HG02970 (cell line): ENCODE measurements around the gene KCNAB2.

Experiments
- ATAC-seq: cut with Tn5 transposase; IDR thresholded peaks from one replicate; pipeline ENCODE4 v1.9.1; 2021; ENCODE audit warnings: mild to moderate bottlenecking, moderate library complexity, moderate number of reproducible peaks; ENCODE audit not compliant: unreplicated experiment, low FRiP score

KCNAB2 gene

DNA sequence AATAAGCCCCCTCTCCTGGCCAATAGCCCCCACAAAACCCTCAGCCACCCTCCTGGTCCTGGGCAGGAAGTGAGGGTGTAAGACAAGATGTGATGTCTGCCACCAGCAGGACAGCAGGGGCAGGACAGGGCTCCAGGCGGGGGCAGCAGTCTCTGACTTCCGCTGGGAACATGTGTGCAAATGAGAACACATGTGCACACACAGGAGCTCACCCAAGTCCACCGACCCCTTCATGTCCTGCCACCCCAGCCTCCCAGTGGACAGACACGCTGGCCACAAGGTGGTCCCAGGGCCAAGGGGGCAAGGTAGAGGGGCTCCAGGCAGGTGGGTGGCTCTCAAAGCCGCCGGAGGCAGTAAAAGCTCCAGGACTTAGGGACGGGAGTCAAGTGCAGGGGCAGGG, 60.1 kb downstream of the KCNAB2 start:
- no peak for ATAC-seq

DNA sequence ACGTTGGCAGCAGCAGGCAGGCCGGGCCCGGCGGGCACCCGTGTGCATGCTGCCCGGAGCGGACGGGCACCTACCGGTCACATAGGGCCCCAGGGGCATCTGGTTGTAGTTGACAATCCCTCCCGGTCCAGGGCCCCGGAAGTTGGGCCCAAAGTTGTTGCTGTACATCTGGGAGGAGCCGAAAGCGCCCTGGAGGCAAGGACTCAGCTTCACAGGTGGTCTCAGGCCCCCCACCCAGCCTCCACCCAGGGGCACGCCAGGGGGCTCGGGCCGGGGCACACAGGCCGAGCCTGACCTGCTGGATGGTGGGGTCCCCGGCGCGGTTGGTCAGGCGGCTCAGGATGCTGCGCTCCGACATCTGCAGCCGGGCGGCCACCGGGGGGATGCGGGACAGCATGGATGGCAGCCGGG, 60.6 kb downstream of the KCNAB2 start:
- no peak for ATAC-seq

DNA sequence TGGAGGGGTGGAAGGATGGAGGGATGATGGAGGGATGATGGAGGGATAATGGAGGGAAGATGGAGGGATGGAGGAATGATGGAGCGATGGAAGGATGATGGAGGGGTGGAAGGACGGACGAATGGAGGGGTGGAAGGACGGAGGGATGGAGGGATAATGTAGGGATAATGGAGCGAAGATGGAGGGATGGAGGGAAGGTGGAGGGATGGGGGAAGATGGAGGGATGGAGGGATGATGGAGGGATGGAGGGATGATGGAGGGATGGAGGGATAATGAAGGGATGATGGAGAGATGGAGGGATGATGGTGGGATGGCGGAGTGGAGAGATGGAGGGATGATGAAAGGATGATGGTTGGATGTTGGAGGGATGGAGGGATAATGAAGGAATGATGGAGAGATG, 61.3 kb downstream of the KCNAB2 start:
- ATAC-seq, result no peak

DNA sequence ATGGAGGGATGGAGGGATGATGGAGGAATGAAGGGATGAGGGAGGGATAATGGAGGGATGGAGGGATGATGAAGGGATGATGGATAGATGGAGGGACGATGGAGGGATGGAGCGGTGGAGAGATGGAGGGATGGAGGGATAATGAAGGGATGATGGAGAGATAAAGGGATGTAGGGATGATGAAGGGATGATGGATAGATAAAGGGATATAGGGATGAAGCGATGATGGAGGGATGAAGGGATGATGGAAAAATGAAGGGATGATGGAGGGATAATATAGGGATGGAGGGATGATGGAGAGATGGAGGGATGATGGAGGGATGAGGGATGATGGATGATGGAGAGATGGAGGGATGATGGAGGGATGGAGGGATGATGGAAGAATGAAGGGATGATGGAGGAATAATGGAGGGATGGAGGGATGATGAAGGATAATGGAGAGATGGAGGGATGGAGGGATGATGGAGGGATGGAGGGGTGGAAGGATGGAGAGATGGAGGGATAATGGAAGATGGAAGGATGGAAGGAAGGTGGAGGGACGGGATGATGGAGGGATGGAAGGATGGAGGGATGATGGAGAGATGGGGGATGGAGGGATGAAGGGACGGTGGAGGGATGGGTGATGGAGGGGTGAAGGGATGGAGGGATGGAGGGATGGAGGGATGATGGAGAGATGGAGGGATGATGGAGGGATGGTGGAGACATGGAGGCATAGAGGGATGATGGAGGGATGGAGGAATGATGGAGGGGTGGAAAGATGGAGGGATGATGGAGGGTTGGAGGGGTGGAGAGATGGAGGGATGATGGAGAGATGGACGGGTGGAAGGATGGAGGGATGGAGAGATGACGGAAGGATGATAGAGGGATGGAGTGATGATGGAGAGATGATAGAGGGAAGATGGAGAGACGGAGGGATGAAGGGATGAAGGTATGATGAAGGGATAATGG, 62.0 kb downstream of the KCNAB2 start:
- ATAC-seq, result no peak

DNA sequence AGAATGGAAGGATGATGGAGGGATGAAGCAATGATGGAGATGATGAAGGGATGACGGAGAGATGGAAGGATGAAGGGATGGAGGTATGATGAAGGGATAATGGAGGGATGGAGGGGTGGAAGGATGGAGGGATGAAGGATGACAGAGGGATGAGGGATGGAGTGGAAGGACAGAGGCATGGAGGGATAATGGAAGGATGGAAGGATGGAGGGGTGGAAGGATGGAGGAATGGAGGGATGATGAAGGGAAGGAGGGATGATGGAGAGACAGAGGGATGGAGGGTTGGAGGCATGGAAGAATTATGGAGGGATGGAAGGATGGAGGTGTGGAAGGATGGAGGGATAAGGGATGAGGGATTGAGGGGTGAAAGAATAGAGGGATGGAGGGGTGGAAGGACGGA, 62.8 kb downstream of the KCNAB2 start:
- ATAC-seq, result no peak

DNA sequence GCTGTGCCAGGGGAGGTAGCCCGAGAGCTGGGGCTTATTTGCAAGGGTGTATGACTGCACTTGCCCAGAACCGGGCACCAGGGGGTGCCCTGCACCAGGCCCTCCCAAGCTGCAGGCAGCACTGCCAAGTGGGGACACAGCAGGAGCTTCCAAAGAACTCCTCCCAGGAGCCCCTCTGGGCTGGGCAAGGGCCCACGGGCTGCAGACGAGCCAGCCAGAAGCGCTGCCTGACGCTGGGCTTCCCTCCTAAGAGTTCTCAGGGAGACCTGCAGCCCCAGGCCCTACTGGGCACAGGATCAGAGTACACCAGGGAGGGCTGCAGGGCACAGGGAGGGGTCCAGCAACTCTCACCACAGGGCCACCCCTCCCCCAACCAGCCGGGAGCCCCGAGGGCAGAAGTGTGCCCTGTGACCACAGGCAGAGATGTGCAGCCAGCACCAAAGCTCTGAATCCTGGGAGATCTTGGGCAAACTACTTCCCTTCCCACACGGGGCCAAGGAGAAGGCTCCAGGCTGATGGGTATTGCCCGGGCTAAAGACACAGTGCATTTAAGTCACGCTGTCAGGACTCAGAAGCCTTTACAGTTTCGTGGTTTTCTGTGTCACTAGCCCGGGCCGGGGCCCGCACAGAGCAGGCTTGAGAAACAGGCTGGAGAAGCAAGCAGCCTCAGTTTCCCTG, 63.4 kb downstream of the KCNAB2 start:
- ATAC-seq, result no peak

DNA sequence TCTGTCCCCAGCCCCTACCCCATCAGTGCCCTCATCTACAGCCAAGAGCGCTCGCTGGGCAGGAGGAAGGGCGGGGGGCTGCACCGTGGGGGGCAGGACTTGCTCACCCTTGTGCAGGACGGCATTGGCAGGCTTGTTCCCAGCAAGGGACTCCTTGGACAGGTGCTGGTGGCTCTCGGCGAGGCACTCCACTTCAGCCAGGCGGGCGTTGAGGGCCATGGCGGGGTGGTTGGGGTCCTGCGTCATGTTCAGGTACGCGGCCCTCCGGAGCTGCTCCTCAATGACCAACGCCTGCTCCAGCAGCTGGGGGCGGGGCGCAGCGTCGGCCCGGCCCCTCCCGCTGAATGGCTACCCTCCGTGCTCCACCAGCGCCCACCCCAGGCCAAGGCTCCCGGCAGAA, 64.0 kb downstream of the KCNAB2 start:
- no peak for ATAC-seq

DNA sequence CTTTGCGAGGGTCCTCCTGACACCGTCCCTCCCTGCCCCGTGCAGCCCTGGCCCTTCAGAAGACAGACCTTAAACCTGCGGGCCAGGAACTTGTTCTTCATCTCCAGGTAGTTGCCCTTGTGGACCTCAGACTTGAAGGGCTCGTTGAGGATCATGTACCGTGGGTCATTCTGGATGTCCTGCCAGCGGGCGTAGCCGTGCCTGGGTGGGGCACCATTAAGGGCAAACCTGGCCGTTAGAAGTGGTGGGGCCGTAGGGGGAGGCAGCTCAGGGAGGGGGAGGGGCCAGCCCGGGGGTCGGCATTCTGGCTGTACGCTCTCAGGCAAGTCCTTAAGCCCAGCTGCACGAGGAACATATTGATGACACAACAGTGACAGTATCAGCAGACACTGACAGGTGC, 64.6 kb downstream of the KCNAB2 start:
- ATAC-seq, result no peak

DNA sequence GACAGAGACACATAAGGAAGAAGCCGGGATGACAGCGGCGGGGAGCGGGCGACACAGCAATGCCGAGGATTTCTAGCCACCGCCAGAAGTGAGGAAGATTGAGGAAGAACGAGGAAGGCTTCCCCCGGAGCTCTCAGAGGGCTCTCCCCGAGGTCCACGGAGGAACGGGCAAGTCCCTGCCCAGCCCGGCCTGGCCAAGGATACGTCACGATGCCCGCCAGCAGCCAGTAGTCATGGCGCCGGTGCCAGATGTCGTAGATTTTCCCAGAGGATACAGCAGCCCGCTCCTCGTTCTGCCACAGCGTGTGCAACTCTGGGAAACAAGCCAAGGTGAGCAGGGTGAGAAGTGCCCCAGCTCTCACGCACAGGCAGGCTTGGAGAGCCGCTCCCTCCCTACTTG, 65.9 kb downstream of the KCNAB2 start:
- no peak for ATAC-seq

DNA sequence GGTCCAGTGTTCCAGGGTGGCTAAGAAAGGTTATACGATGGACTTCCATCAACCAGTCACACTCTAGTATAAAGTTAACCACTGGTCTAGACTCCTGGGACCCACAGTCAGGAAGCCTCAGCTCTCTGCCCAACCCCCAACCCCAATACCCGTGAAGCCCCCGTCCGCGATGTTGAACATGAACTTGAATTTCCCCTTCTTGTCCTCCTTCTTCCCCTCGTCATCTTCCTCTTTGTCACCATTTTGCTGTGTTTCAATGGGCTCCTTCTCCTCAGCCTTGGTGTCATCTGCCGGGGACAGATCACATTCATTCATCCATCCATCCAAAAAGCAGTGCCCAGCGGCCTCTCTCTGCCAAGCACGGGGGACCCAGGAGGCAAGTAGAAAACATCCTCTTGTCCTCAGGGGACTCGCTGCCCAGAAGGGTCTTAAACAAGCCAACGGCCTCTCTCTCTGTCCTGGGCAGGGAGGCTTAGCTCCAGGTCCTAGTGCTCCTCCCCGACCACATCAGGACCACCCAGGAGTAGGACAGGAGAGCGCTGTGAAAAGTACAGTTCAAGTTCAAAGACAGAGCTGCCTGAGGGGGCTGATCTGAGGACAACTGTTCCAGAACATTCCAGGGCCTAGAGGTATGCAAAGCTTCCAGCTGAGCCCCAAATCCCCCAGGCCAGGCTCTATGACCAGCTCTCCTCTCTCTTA, 66.5 kb downstream of the KCNAB2 start:
- no peak for ATAC-seq

DNA sequence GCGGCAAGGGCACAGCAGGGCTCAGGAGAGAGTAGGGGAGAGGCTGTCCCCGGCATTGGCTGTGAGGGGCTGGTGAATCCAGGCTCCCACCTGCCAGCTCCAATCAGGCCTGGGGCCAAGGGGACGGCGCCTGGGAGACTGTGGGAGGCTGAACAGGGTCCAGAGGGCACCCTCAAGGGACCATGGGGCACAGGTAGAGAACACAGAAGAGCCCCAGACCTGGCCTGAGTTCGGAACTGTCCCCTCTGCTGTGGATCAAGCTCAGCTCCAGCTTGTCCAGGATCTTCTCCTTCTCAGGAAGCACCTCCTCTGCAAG, 67.0 kb downstream of the KCNAB2 start:
- ATAC-seq, result no peak

DNA sequence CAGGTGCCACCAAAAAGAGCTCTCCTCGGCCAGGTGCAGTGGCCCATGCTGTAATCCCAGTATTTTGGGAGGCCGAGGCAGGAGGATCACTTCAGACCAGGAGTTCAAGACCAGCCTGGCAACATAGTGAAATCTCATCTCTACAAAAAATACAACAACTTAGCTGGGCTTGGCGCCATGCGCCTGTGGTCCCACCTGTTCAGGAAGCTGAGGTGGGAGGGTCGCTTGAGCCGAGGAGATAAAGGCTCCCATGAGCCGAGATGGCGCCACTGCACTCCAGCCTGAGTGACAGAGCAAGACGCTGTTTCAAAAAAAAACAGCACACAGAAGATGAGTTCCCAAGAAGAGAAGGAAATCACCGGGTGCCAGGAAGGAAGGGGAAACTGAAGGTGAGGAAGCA, 67.4 kb downstream of the KCNAB2 start:
- no peak for ATAC-seq

DNA sequence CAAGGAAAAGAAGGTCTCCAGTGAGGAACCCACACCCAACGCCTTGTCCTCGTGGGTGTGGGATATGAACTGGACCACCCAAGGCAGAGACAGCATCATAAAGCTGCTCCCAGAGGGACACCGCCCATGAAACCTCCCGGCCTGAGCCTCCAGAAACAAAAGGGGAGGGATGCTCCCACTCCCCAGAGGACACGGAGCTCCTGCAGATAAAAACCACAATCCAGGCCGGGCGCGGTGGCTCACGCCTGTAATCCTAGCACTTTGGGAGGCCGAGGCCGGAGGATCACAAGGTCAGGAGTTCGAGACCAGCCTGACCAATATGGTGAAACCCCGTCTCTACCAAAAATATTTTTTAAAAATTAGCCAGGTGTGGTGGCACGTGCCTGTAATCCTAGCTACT, 68.1 kb downstream of the KCNAB2 start:
- ATAC-seq, result no peak

DNA sequence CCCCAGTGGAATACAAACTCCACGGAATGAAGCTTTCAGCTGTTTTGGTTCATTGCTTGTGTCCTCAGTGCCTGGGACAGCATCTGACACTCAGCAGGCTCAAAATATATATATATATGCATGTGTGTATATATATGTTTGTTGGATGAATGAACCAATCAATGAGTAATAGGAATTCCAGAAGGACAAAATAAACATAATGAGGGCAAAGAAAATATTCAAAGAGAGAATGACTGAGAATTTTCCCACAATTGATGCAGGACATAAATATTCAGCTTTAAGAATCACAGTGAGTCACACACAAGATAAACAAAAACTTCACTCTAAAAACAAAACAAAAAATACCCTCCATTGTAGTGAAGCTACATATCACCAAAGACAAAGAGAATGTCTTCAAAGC, 70.4 kb downstream of the KCNAB2 start:
- ATAC-seq, result no peak

DNA sequence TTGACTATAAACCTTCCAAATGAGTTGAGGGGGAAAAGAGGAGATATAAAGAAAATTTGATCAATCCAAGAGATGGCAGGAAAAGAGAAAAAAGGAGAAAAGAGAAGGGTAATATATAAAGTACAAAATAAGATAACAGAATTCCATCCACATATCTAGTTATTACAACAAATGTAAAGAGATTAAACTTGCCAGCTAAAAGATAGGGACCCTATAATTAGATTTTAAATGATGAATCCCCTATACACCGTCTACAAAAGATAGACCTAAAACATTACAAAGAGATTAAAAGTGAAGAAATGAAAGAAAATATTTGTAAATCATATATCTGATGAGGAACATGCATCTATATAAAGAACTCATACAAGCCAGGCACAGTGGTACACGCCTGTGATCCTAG, 71.4 kb downstream of the KCNAB2 start:
- no peak for ATAC-seq

DNA sequence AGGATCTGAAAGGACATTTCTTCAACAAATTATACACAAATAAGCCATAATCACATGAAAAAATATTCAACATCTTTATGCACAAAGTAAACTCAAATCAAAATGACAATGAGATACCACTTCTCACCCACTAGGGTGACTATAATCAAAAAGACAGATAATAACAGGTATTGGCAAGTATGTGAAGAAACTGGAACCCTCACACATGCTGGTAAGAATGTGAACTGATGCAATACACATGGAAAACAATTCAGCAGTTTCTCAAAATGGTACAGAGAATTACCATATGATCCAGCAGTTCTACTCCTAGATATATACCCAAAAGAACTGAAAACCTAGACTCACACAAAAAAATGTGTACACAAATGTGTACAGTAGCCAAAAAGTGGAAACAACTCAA, 71.9 kb downstream of the KCNAB2 start:
- ATAC-seq, result no peak

DNA sequence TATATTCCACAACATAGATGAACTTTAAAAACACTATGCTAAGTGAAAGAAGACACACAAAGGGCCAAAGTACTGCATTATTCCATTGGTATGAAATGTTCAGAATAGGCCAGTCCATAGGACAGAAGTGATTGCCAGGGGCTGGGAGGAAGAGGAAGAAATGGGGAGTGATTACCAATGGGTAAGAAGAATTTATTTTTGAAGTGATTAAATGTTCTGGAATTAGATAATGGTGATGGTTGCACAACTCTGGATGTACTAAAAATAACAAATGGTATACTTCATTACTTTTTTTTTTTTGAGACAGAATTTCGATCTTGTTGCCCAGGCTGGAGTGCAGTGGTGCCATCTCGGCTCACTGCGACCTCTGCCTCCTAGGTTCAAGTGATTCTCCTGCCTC, 72.7 kb downstream of the KCNAB2 start:
- ATAC-seq, result no peak

DNA sequence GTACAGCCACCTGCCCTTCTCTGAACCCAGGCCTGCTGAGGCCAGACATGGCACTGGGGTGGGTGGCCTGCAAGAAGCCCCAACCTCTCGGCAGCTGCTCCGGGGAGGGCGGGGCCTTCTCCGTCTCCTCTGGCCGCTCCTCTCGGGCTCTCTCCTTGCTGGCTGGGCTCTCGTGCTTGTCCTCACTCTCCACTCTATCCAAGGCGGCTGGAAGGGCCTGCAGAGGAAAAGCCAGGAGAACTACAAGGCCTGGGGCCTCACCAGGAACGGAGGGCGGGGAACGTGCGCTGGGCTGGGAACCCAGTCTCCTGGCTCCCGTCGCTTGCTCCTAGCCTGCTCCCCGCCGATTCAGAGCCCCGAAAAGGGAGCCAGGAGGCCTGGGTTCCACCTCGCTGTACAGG, 75.3 kb downstream of the KCNAB2 start:
- no peak for ATAC-seq

DNA sequence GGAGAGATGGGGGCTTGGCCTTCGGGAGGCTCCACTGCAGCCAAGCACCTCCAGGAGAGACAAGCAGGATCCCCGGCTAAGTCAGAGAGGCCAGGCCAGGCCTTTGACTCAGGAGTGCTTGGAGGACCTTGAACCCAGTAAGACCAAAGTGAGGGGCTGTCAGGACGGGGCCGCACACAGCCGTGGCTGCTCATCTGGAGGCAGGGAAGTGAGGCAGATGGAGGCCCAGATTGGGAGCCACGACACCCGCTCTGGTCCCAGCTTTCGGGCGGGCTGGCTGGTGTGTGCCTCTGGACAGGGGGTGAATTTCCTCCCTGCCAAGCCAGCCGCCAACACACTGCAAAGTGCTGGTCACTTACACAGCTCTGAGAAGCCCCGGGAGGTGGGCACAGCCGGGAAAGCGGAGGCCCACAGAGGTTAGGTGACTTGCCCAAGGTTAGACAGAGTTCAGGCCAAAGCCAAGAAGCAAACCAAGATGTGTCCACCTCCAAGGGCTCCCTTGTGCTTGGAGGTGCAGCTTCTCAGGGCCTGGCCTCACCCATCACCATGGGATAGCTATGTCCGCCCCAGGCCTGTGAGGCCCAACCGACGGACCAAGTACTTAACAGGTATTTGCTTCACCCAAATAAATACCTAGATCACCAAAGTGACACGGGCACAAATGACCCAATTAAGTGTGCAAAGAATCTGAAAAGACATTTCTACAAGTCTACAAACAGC, 76.1 kb downstream of the KCNAB2 start:
- no peak for ATAC-seq

DNA sequence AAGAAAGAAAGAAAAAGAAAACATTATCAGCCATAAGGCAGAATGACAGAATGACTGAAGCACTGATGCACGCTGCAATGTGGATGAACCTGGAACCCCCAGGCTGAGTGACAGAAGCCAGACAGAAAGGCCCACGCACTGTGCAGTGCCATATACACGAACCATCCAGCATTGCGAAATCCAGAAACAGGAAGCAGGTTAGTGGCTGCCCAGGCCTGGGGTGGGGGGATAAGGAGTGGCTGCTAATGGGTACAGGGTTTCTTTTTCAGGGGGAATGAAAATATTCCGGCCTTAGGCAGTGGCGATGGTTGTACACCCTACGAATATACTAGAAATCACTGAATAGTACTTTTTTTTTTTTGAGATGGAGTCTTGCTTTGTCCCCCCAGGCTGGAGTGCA, 77.4 kb downstream of the KCNAB2 start:
- ATAC-seq, result no peak

DNA sequence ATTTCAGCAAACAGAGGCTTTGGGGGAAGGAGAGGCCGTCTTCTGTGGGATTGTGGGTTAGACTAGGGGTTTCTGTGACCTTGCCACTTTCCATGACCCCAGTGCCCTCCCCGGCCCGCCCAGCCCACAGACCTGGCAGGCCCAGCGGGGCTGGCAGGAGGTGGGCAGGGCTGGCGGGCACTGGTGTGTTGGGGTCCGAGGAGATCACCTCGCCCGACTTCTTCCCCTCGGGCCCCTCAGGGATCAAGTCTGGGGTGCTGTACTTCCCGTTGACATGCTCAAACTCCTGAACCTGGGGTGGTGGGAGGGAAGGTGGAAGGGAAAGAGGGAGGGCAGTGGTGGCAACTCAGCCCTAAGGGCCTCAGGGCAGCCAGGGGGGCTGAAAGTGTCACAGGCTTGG, 78.1 kb downstream of the KCNAB2 start:
- no peak for ATAC-seq
